AG04449 (cell line): ENCODE results near the gene SMIM33.

ENCODE experiments used
- CTCF ChIA-PET: fragments of 350-600 bp; formaldehyde crosslinking; extraction: SDS; loops from one replicate; lab custom pipeline; 2021; ENCODE audit warnings: antibody characterized with exemption; lab: Yijun Ruan, JAX
- POLR2A ChIA-PET: fragments of 400-600, 350-600 bp; formaldehyde crosslinking; extraction: SDS; loops from one replicate; lab custom pipeline; 2020; ENCODE audit warnings: antibody characterized with exemption, inconsistent platforms; lab: Yijun Ruan, JAX
- DNase-seq: peaks from one replicate; pipeline ENCODE4 v3.0.0-alpha.2; 2010; ENCODE audit warnings: low read depth, low spot score
- H3K4me3 ChIP-seq: 2 replicates; pipeline ENCODE4 v1.5.1; 2011; ENCODE audit warnings: low read depth, mild to moderate bottlenecking, control low read depth, low read length
- TF ChIP-seq, protein P1 (sequence below): IDR thresholded peaks from one replicate; pipeline ENCODE4 v1.5.1; 2011; ENCODE audit warnings: mild to moderate bottlenecking, moderate library complexity, low read length, control low read depth, inconsistent platforms; ENCODE audit not compliant: insufficient read depth; ENCODE audit errors: missing control alignments

SMIM33 gene

GRCh38 chr5:139470821-139471300 lies at the start of gene SMIM33:
TSS of gene SMIM33 (plus strand) at chr5:139471004. CDS start at chr5:139471122, 118 bp downstream.
- CTCF ChIA-PET = interaction anchor here (0.7 to 2.0 kb wide), 3 partner anchors 10 to 44 kb away, joined by 3 to 7 read pairs (median 3); partner anchors contain the start of gene STING1
- DNase-seq = no peak
- TF ChIP-seq, protein P1, sequence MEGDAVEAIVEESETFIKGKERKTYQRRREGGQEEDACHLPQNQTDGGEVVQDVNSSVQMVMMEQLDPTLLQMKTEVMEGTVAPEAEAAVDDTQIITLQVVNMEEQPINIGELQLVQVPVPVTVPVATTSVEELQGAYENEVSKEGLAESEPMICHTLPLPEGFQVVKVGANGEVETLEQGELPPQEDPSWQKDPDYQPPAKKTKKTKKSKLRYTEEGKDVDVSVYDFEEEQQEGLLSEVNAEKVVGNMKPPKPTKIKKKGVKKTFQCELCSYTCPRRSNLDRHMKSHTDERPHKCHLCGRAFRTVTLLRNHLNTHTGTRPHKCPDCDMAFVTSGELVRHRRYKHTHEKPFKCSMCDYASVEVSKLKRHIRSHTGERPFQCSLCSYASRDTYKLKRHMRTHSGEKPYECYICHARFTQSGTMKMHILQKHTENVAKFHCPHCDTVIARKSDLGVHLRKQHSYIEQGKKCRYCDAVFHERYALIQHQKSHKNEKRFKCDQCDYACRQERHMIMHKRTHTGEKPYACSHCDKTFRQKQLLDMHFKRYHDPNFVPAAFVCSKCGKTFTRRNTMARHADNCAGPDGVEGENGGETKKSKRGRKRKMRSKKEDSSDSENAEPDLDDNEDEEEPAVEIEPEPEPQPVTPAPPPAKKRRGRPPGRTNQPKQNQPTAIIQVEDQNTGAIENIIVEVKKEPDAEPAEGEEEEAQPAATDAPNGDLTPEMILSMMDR = no peak
- no peak within 1 kb of the TSS for H3K4me3 ChIP-seq
- POLR2A ChIA-PET = no interaction called here

GRCh38 chr5:139422307-139422893 lies 48.4 kb upstream of the SMIM33 start:
- TF ChIP-seq, protein P1 = peak; percentile 72
- DNase-seq = no peak
- ChIA-PET POLR2A (interaction anchor here (0.8 to 1.3 kb wide), 3 partner anchors 17 to 91 kb away, joined by 3 to 4 read pairs (median 3); partner anchors contain the start of gene DNAJC18), CTCF (interaction anchor here (0.6 to 9.9 kb wide), 40 partner anchors 8 to 343 kb away, joined by 3 to 730 read pairs (median 6); partner anchors contain the start of genes CXXC5, DNAJC18, SPATA24 and STING1)
- no peak overlapping the region for H3K4me3 ChIP-seq

- H3K4me3 ChIP-seq = no peak overlapping the region
- no peak for DNase-seq
- TF ChIP-seq, protein P1 = no peak
- POLR2A ChIA-PET = no interaction called here
- CTCF ChIA-PET = interaction anchor here (9.9 kb wide), 1 partner anchor 90 kb away, joined by 730 read pairs; no protein-coding TSS in a partner anchor
These were observed 45.3 kb upstream of the SMIM33 start for GRCh38 chr5:139425497-139425896.

DNA sequence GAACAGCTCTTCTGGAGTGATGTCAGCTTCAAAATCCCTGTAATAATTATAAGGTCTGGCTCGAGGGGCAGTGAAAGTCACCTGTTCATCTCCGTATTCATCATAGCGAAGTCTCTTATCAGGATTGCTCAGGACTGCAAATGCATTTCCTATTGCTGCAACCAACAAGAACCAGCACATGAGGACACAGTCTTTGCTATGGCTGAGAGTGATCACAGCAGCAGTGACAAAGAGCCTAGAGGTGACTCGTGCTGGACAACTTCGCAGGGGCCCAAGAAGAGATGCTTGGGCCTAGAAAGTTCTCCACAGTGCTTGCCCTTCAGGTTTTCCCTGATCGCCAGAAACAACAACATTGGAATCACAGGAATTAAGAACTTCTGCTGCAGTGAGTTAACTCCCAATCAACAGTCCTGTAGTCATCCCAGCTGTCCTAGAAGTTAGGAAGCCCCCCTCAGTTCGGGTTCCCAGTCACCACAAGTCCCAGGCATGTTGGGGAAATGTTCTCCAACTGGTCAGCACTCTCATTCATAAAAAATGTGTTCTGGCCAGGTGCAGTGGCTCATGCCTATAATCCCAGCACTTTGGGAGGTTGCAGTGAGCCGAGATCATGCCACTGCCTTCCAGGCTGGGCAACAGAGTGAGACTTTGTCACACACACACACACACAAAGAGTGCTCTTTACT lies 44.5 kb upstream of the SMIM33 start:
- ChIA-PET CTCF (interaction anchor here (9.9 kb wide), 1 partner anchor 89 kb away, joined by 730 read pairs; no protein-coding TSS in a partner anchor), POLR2A (no interaction called here)
- TF ChIP-seq, protein P1 = no peak
- H3K4me3 ChIP-seq = no peak overlapping the region
- DNase-seq = no peak

GRCh38 chr5:139430015-139430414 lies 40.8 kb upstream of the SMIM33 start:
- TF ChIP-seq, protein P1 = no peak
- POLR2A ChIA-PET = no interaction called here

DNA sequence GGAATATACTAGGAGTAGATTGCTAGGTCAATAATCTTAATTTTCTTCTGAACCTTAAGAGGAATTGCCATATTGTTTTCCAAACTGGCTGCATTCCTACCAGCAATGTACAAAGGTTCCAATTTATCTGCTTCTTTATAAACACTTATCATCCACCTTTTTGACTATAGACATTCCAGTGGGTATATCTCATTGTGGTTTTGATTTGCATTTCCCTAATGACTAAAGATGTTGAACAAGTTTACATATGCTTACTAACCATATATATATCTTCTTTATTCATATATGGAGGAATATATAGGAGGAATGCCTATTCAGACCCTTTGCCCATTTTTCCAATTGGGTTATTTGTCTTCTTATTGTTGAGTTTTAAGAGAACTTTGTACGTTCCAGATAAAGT lies 39.1 kb upstream of the SMIM33 start:
- CTCF ChIA-PET = interaction anchor here (1.5 to 8.4 kb wide), 4 partner anchors 10 to 83 kb away, joined by 5 to 87 read pairs (median 51); no protein-coding TSS in a partner anchor
- no peak overlapping the region for H3K4me3 ChIP-seq
- POLR2A ChIA-PET = no interaction called here
- no peak for DNase-seq
- TF ChIP-seq, protein P1 = no peak

More at GRCh38 chr5:139430015-139430414, 40.8 kb upstream of the SMIM33 start:
- no peak overlapping the region for H3K4me3 ChIP-seq
- CTCF ChIA-PET = interaction anchor here (1.1 to 5.5 kb wide), 4 partner anchors 8 to 87 kb away, joined by 3 to 62 read pairs (median 30); no protein-coding TSS in a partner anchor
- no peak for DNase-seq
